B cell (primary cell): ENCODE measurements around the gene TRAF4. TPM values are rescaled to one million over a fixed set of nuclear protein-coding genes. Genes with fewer than 3 reads are reported as not detected.

Experiments used
- ATAC-seq: fragments of 200-7000 bp; cut with Tn5 transposase; one replicate; pipeline ENCODE4 v1.10.0; 2021; ENCODE audit warnings: low read depth, mild to moderate bottlenecking, moderate number of reproducible peaks, moderate library complexity
- CTCF ChIA-PET: fragments of 350-600 bp; sonication (Branson Sonifier 250); formaldehyde crosslinking; loops from one replicate; lab custom pipeline; 2021; ENCODE audit warnings: antibody characterized with exemption, inconsistent platforms; lab: Charles Lee
- POLR2A ChIA-PET: fragments of 350-600 bp; sonication (Branson Sonifier 250); formaldehyde crosslinking; loops from one replicate; lab custom pipeline; 2021; ENCODE audit warnings: antibody characterized with exemption; lab: Charles Lee
- DNase-seq: peaks from one replicate; pipeline ENCODE4 v3.0.0; 2013
- H2AFZ ChIP-seq: 2 replicates; pipeline ENCODE4 v1.6.1; 2012; ENCODE audit warnings: mild to moderate bottlenecking, low read depth, low read length; ENCODE audit not compliant: insufficient read depth, poor library complexity, severe bottlenecking
- H3K27ac ChIP-seq, 2 donors: 1 replicate in 1 of 2; 2 replicates in 1 of 2; pipeline ENCODE4 v1.5.1; 2012 to 2013; ENCODE audit warnings: low read length in 2 of 2, mild to moderate bottlenecking in 2 of 2, moderate library complexity in 1 of 2
- H3K27me3 ChIP-seq, 4 experiments: fragments of 200-600 bp in 1 of 4; sonication (generic) in 1 of 4; replicated peaks in 1 of 4; 1 replicate in 2 of 4; 2 replicates in 2 of 4; pipeline versions ENCODE4 v1.6.1 to v1.7.0; 2013 to 2016; ENCODE audit warnings: low read length in 3 of 4, mild to moderate bottlenecking in 2 of 4, mixed read lengths in 1 of 4, moderate library complexity in 1 of 4; ENCODE audit not compliant: insufficient read depth in 4 of 4, control insufficient read depth in 3 of 4; ENCODE audit errors: control extremely low read depth in 1 of 4
- H3K36me3 ChIP-seq, 2 experiments: replicated peaks in 1 of 2; 1 replicate in 1 of 2; 2 replicates in 1 of 2; pipeline versions ENCODE4 v1.6.1 to v1.7.1; 2013; ENCODE audit warnings: low read length in 1 of 2; ENCODE audit not compliant: insufficient read depth in 2 of 2, control insufficient read depth in 1 of 2; ENCODE audit errors: control extremely low read depth in 1 of 2, extremely low read depth in 1 of 2
- H3K4me1 ChIP-seq, 2 donors: fragments of 200-600 bp in 1 of 2; sonication (generic) in 1 of 2; 1 replicate in 1 of 2; 2 replicates in 1 of 2; pipeline versions ENCODE4 v1.5.1 to v1.6.1; 2013 to 2017; ENCODE audit warnings: low read length in 2 of 2; ENCODE audit not compliant: control insufficient read depth in 2 of 2, insufficient read depth in 2 of 2
- H3K4me2 ChIP-seq: replicated peaks from 2 replicates; pipeline ENCODE3; 2012; ENCODE audit warnings: mild to moderate bottlenecking, low read depth, low read length; ENCODE audit not compliant: poor library complexity, severe bottlenecking
- H3K4me3 ChIP-seq, 5 experiments: fragments of 200-600 bp in 1 of 5; sonication (generic) in 1 of 5; 1 replicate in 3 of 5; 2 replicates in 2 of 5; pipeline versions ENCODE4 v1.5.1 to v1.7.0; 2011 to 2016; ENCODE audit warnings: low read length in 4 of 5, mild to moderate bottlenecking in 4 of 5, low read depth in 2 of 5, control low read depth in 1 of 5, moderate library complexity in 1 of 5; ENCODE audit not compliant: insufficient read depth in 1 of 5; ENCODE audit errors: control extremely low read depth in 1 of 5, extremely low read depth in 1 of 5
- H3K79me2 ChIP-seq: fragments of 200-600 bp; sonication (generic); one replicate; pipeline ENCODE4 v1.6.0; 2016; ENCODE audit warnings: low read length; ENCODE audit not compliant: control insufficient read depth, insufficient read depth
- H3K9ac ChIP-seq: fragments of 200-600 bp; sonication (generic); 2 replicates; pipeline ENCODE4 v1.6.1; 2017; ENCODE audit warnings: mild to moderate bottlenecking, low read length, moderate library complexity
- H3K9me3 ChIP-seq, 3 donors: one replicate each; pipeline versions ENCODE4 v1.6.1 to v1.7.1; 2013; ENCODE audit warnings: low read length in 2 of 3; ENCODE audit not compliant: control insufficient read depth in 2 of 3, insufficient read depth in 1 of 3; ENCODE audit errors: control extremely low read depth in 1 of 3
- H4K20me1 ChIP-seq: 2 replicates; pipeline ENCODE4 v1.6.0; 2012; ENCODE audit warnings: mild to moderate bottlenecking, low read length; ENCODE audit not compliant: insufficient read depth, control insufficient read depth, poor library complexity, severe bottlenecking
- H3K27ac Mint-ChIP-seq: one replicate; pipeline ENCODE4 v1.8.0; 2021; ENCODE audit warnings: mixed read lengths
- H3K27me3 Mint-ChIP-seq: one replicate; pipeline ENCODE4 v1.8.0; 2021; ENCODE audit warnings: mixed read lengths
- H3K4me1 Mint-ChIP-seq: one replicate; pipeline ENCODE4 v1.8.0; 2021; ENCODE audit warnings: mixed read lengths
- H3K4me3 Mint-ChIP-seq: one replicate; pipeline ENCODE4 v1.8.0; 2021; ENCODE audit warnings: mixed read lengths
- H3K9me3 Mint-ChIP-seq: one replicate; pipeline ENCODE4 v1.8.0; 2022; ENCODE audit warnings: mixed read lengths; ENCODE audit not compliant: insufficient read depth
- EZH2 ChIP-seq: IDR thresholded peaks from 2 replicates; pipeline ENCODE4 v1.6.1; 2012; ENCODE audit warnings: borderline replicate concordance, low read depth, mild to moderate bottlenecking, moderate library complexity, low read length; ENCODE audit not compliant: insufficient read depth, poor library complexity, severe bottlenecking
- WGBS: methylation state at CpG from one replicate; pipeline ENCODE4 v1.1.5; 2013; ENCODE audit warnings: missing lambda C conversion rate; ENCODE audit not compliant: insufficient coverage; 5-methylcytosine and 5-hydroxymethylcytosine counted together
- intact Hi-C: fragments of 100-400 bp; cut with micrococcal nuclease; formaldehyde crosslinking; loops from one replicate; pipeline ENCODE4 v1.10.0; 2022
- polyA plus RNA-seq: library from polyadenylated mRNA; depleted of rRNA; stranded (reverse); fragments of >200 nt; gene quantifications from 2 replicates; pipeline ENCODE4 v1.2.3, GENCODE V29; 2012
- total RNA-seq, 2 donors: library from RNA; stranded (reverse); fragments of 120-200 nt in 1 of 2; gene quantifications; 1 replicate in 1 of 2; 2 replicates in 1 of 2; pipeline versions ENCODE4 v1.2.3 to v1.2.4, GENCODE V29; 2013 to 2022
- TF ChIP-seq, protein P1 (sequence below): fragments of 200-600 bp; IDR thresholded peaks from one replicate; pipeline ENCODE4 v1.8.0; 2022; ENCODE audit warnings: antibody characterized with exemption, mild to moderate bottlenecking

TRAF4 gene
- total and polyA plus RNA-seq, 2 donors (not counting 1 experiment from before 2014, with no cell fraction given): 226 to 683 TPM

DNA sequence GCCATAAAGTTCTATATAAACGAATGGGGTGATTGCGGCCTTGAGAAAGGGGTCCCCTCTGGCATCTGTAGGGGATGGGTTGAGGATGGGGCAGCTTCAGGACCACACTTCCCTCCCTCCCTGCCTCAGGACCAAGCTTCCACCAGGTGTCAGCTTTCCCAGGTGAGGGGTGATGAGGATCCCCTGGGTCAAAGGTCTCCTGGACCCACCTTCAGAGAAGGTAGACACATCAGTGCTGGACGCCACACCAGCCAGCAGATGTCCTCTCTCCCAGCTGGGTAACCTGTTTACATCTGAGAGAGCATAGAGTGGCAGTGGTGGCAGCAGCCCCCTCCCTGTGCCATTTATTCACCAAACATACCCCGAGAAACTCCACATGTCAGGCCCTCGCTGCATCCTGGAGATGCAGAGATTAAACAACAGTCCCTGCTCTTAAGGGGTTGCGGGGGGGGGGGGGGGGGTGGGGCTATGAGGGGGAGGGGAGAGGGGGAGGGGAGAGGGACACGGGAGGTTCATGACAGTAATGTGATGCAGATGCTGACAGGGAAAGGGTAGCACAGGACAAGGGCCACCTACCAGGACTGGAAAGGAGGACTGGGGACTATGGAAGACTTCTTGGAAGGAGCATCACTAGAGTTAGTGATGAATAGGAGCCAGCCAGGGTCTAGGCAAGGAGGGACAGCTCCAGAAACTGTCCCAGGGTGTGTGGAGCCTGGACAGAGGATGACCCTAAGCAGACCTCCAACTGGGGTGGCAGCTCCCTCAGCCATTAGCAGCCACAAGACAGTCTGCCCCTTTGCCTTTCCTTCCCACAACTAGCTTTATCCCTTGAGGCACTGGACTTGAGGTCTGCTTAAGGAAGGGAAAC, 37.1 kb upstream of the TRAF4 start:
- Histone ChIP-seq H3K27me3 (no peaks in the 10 kb centered on the region), H3K9ac (no peak overlapping the region), H3K27ac (no peak overlapping the region), H3K9me3 (no peaks in the 10 kb centered on the region), H3K36me3 (peaks cover 0 to 22% of the 10 kb centered on the region in 2 experiments), H3K4me3 (no peak overlapping the region), H3K4me1 (peaks cover 2 to 7% of the 10 kb centered on the region in 2 donors), H2AFZ (no peak overlapping the region), H4K20me1 (no peaks in the 10 kb centered on the region), H3K4me2 (no peak overlapping the region), H3K79me2 (no peaks in the 10 kb centered on the region)
- no peak for TF ChIP-seq EZH2
- TF ChIP-seq, protein P1, sequence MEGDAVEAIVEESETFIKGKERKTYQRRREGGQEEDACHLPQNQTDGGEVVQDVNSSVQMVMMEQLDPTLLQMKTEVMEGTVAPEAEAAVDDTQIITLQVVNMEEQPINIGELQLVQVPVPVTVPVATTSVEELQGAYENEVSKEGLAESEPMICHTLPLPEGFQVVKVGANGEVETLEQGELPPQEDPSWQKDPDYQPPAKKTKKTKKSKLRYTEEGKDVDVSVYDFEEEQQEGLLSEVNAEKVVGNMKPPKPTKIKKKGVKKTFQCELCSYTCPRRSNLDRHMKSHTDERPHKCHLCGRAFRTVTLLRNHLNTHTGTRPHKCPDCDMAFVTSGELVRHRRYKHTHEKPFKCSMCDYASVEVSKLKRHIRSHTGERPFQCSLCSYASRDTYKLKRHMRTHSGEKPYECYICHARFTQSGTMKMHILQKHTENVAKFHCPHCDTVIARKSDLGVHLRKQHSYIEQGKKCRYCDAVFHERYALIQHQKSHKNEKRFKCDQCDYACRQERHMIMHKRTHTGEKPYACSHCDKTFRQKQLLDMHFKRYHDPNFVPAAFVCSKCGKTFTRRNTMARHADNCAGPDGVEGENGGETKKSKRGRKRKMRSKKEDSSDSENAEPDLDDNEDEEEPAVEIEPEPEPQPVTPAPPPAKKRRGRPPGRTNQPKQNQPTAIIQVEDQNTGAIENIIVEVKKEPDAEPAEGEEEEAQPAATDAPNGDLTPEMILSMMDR: no peak
- whole genome bisulfite sequencing: 100% methylated on average over 3 of the region's 7 CpGs
- DNase-seq: no peak
- no peaks in the 10 kb centered on the region for H3K9me3 Mint-ChIP-seq
- no peak overlapping the region for H3K27ac Mint-ChIP-seq
- no peak for ATAC-seq
- POLR2A ChIA-PET: interaction anchor here (1.4 kb wide), 1 partner anchor 13 kb away, joined by 4 read pairs; the partner anchor contains the start of gene RPL23A
- intact Hi-C loops: no loop called here
- CTCF ChIA-PET: interaction anchor here (0.8 kb wide), 1 partner anchor 20 kb away, joined by 4 read pairs; the partner anchor contains the start of gene TLCD1
- no peak overlapping the region for H3K4me3 Mint-ChIP-seq
- H3K4me1 Mint-ChIP-seq: peaks cover 6% of the 10 kb centered on the region
- no peaks in the 10 kb centered on the region for H3K27me3 Mint-ChIP-seq

DNA sequence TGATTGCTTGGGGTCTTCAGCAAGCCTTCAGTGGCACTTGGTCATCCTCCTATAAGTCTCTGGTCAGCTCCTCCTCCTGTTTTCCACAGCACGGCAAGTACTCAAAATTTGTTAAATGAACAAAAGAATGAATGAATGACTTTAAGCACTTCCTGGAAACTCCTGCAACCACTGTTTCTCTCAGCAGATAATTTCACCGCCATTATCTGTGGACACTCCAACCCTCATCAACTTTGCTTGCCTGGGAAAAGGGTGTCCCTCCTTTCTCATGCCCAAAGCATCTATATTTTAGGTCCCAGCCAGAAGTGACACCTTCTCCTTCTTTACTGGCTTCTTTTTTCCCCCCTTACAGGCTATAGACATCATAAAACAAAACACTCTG, 36.5 kb upstream of the TRAF4 start:
- Histone ChIP-seq H3K4me3 (no peak overlapping the region), H3K9me3 (no peaks in the 10 kb centered on the region), H3K36me3 (peaks cover 0 to 16% of the 10 kb centered on the region in 2 experiments), H3K27ac (no peak overlapping the region), H3K4me1 (peaks cover 5 to 12% of the 10 kb centered on the region in 2 donors), H3K79me2 (no peaks in the 10 kb centered on the region), H3K27me3 (no peaks in the 10 kb centered on the region), H3K9ac (no peak overlapping the region), H3K4me2 (no peak overlapping the region), H4K20me1 (no peaks in the 10 kb centered on the region), H2AFZ (no peak overlapping the region)
- ChIA-PET CTCF (interaction anchor here (0.8 kb wide), 1 partner anchor 19 kb away, joined by 4 read pairs; the partner anchor contains the start of gene TLCD1), POLR2A (interaction anchor here (1.4 kb wide), 1 partner anchor 12 kb away, joined by 4 read pairs; the partner anchor contains the start of gene RPL23A)
- Mint-ChIP-seq H3K27me3 (no peaks in the 10 kb centered on the region), H3K9me3 (no peaks in the 10 kb centered on the region), H3K27ac (no peak overlapping the region), H3K4me1 (peaks cover 12% of the 10 kb centered on the region), H3K4me3 (no peak overlapping the region)
- 90% methylated on average over 1 of the region's 2 CpGs for WGBS
- DNase-seq (no peak), ATAC-seq (no peak)
- intact Hi-C loops: no loop called here
- no peak for TF ChIP-seq EZH2
- TF ChIP-seq, protein P1: no peak
